ENCODE measurements around the gene TBCC.
A peak's percentile ranks its signal among the peaks of the same experiment; 100 is the strongest.

Gene TBCC

GRCh38 chr6:42761287-42762067 is 15.6 kb upstream of the TBCC start:
- no peak for TF ChIP-seq CTCF (IDR thresholded peaks at IDR 0.05; ENCODE audit: borderline replicate concordance, insufficient read depth, low read depth, low read length)
- H3K4me3 ChIP-seq (ENCODE audit: low read depth, low read length) = no peak overlapping the region

DNA sequence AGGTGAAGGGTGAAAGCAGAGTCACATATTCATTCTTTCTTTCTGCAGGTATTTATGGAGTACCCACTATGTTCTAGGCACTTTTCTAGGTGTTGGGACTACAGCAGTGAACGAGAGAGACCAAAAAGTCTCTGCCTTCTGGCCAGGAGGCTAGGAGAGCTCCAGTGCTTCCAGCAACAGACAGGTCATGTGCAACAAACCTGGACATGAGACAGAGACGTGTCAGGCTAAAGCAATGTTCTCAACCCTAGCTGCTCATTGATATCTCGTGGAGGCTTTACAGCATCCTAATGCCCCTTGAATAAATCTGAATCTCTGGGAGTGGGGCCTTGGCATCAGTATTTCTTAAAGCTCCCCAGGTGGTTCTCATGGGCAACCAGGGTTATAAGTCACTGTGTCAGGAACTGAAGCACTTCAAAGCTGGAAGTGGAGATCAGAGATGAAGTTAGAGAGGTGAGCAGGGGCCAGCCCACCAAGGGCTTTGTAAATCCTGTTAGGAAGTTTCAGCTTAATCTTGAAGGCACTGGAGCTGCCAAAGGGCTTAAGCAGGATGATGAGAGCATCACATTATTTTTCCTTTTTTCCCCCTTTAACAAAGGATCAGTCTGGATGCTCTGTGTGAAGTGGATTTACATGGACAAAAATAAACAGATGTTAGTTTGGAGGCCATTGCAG is 13.0 kb upstream of the TBCC start:
- TF ChIP-seq CTCF (IDR thresholded peaks at IDR 0.05; ENCODE audit: borderline replicate concordance, insufficient read depth, low read depth, low read length) = no peak
- no peak overlapping the region for H3K4me3 ChIP-seq (ENCODE audit: low read depth, low read length)

GRCh38 chr6:42756722-42757121 is 10.8 kb upstream of the TBCC start:
- H3K4me3 ChIP-seq (ENCODE audit: low read depth, low read length) = no peak overlapping the region

GRCh38 chr6:42754759-42755158 is 8.9 kb upstream of the TBCC start:
- no peak for TF ChIP-seq CTCF (IDR thresholded peaks at IDR 0.05; ENCODE audit: borderline replicate concordance, insufficient read depth, low read depth, low read length)
- no peak overlapping the region for H3K4me3 ChIP-seq (ENCODE audit: low read depth, low read length)

More at GRCh38 chr6:42756722-42757121, 10.8 kb upstream of the TBCC start:
- TF ChIP-seq CTCF (IDR thresholded peaks at IDR 0.05; ENCODE audit: borderline replicate concordance, insufficient read depth, low read depth, low read length) = no peak

DNA sequence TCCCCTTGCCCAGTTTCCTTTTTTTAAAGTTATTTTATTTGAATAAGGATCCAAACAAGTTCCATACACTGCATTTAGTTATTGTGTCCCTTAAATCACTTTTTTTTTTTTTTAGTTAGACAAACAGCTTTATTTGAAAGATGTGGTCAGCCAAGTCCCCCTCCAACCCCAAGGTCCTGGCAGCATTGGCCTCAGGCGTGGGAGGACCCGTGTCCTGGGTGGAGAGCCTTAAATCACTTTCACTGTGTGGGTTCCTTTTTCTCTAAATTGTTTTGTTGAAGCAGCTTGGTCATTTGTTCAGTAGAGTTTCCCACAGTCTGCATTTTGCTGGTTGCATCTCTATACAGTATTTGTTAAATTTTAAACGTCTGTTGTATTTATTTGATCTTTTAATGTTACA is 5.2 kb upstream of the TBCC start:
- no peak overlapping the region for H3K4me3 ChIP-seq (ENCODE audit: low read depth, low read length)
- TF ChIP-seq CTCF (IDR thresholded peaks at IDR 0.05; ENCODE audit: borderline replicate concordance, insufficient read depth, low read depth, low read length) = no peak

DNA sequence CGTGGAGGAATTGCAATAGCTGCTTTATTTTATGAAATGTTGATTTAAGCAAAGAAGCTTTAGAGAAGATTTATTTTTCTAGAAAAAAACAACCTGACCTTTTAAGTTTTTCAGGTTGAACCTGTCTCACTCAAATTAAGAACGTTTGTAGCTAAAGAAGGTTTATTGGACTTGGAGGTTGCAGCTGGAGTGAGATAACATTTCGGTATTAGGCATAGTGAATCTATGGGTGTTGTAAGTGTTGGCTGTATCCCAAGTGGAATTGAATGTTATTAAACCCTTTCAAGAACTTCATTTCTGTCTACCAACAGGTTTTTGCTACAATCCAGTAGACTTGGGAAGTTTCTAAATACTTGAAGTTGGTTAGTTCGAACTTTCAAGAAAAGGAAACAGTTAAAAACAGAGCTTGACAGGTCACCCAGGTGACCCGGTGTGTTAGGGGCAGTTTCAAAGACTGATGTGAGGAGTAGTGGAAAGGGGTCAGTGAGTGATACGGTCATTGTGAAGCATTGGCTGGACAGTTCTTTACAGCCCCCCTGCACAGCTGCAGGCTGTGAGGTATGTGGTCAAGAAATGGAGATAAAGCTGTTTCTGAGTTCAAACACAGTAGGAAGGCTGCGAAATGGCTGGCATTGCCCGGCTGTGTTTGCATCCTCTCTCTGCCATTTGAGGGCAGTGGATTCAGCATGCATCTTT is 2.4 kb upstream of the TBCC start:
- H3K4me3 ChIP-seq (ENCODE audit: low read depth, low read length) = peak overlapping the region; percentile 12
- TF ChIP-seq CTCF (IDR thresholded peaks at IDR 0.05; ENCODE audit: borderline replicate concordance, insufficient read depth, low read depth, low read length) = no peak

Measured in GM12875 (cell line).